Activated CD4-positive, alpha-beta T cell treated with anti-CD3 and anti-CD28 coated beads for 36 hours (primary cell): Measurements from ENCODE around the gene AFG3L2. TPM values are rescaled to one million over a fixed set of nuclear protein-coding genes. Genes with fewer than 3 reads are reported as not detected.

Experiments used
- ATAC-seq: fragments of 200-7000 bp; cut with Tn5 transposase; one replicate; pipeline ENCODE4 v1.10.0; 2021; ENCODE audit warnings: mild to moderate bottlenecking, moderate library complexity
- CTCF ChIA-PET: fragments of 350-600 bp; sonication (Branson Sonifier 250); formaldehyde crosslinking; loops from one replicate; lab custom pipeline; 2021; ENCODE audit warnings: antibody characterized with exemption; lab: Charles Lee
- POLR2A ChIA-PET: fragments of 350-600 bp; sonication (Branson Sonifier 250); formaldehyde crosslinking; loops from one replicate; lab custom pipeline; 2021; ENCODE audit warnings: antibody characterized with exemption, inconsistent platforms; lab: Charles Lee
- DNase-seq: peaks from one replicate; pipeline ENCODE4 v3.0.0-alpha.2; 2020
- H3K27ac Mint-ChIP-seq: one replicate; pipeline ENCODE4 v1.8.0; 2021; ENCODE audit warnings: mixed read lengths
- H3K27me3 Mint-ChIP-seq: one replicate; pipeline ENCODE4 v1.8.0; 2021; ENCODE audit warnings: mixed read lengths
- H3K36me3 Mint-ChIP-seq: one replicate; pipeline ENCODE4 v1.8.0; 2021; ENCODE audit warnings: low read depth, mixed read lengths
- H3K4me1 Mint-ChIP-seq: one replicate; pipeline ENCODE4 v1.8.0; 2021; ENCODE audit warnings: mixed read lengths
- H3K4me3 Mint-ChIP-seq: one replicate; pipeline ENCODE4 v1.8.0; 2021; ENCODE audit warnings: mild to moderate bottlenecking, moderate library complexity, mixed read lengths
- H3K9me3 Mint-ChIP-seq: one replicate; pipeline ENCODE4 v1.8.0; 2021; ENCODE audit warnings: low read depth, mixed read lengths
- intact Hi-C, 2 experiments: fragments of 100-400 bp; cut with DNase I in 1 of 2; cut with micrococcal nuclease in 1 of 2; formaldehyde crosslinking; loops; one replicate each; pipeline versions ENCODE4 v1.14.2 to v1.15.1; 2022 to 2024; cut with DNase I, micrococcal nuclease
- total RNA-seq, 2 experiments: library from RNA; stranded (reverse); gene quantifications; one replicate each; pipeline ENCODE4 v1.2.3, GENCODE V29; 2021

AFG3L2 gene
- total RNA-seq, 2 experiments from 2014 or later: 38.0 to 56.5 TPM

GRCh38 chr18:12336171-12336613 is 40.8 kb downstream of the AFG3L2 start:
- ChIA-PET POLR2A (interaction anchor here (0.5 kb wide), 1 partner anchor 416 kb away, joined by 3 read pairs; no protein-coding TSS in a partner anchor), CTCF (interaction anchor here (0.7 to 1.2 kb wide), 2 partner anchors 8 to 41 kb away, joined by 3 to 7 read pairs; no protein-coding TSS in a partner anchor)
- intact Hi-C loops: no loop called here
- H3K9me3 Mint-ChIP-seq: no peaks in the 10 kb centered on the region
- H3K4me3 Mint-ChIP-seq: no peak overlapping the region
- no peak overlapping the region for H3K27ac Mint-ChIP-seq
- H3K36me3 Mint-ChIP-seq: peaks cover 50% of the 10 kb centered on the region
- ATAC-seq: no peak
- DNase-seq: no peak
- H3K4me1 Mint-ChIP-seq: no peaks in the 10 kb centered on the region
- H3K27me3 Mint-ChIP-seq: no peaks in the 10 kb centered on the region

- DNase-seq (no peak), ATAC-seq (no peak)
- Mint-ChIP-seq H3K9me3 (no peaks in the 10 kb centered on the region), H3K4me1 (no peaks in the 10 kb centered on the region), H3K4me3 (no peak overlapping the region), H3K36me3 (peaks cover 50% of the 10 kb centered on the region), H3K27me3 (no peaks in the 10 kb centered on the region), H3K27ac (no peak overlapping the region)
- POLR2A ChIA-PET: interaction anchor here (0.5 to 0.6 kb wide), 2 partner anchors 19 to 416 kb away, joined by 3 read pairs; no protein-coding TSS in a partner anchor
- intact Hi-C loops: no loop called here
- CTCF ChIA-PET: interaction anchor here (1.2 kb wide), 1 partner anchor 8 kb away, joined by 7 read pairs; no protein-coding TSS in a partner anchor
Measured at GRCh38 chr18:12335503-12335902, 41.5 kb downstream of the AFG3L2 start.

- Mint-ChIP-seq H3K27me3 (no peaks in the 10 kb centered on the region), H3K4me1 (no peaks in the 10 kb centered on the region), H3K4me3 (no peak overlapping the region), H3K36me3 (peaks cover 45% of the 10 kb centered on the region), H3K27ac (no peak overlapping the region), H3K9me3 (no peaks in the 10 kb centered on the region)
- DNase-seq (no peak), ATAC-seq (no peak)
- intact Hi-C loops: no loop called here
- ChIA-PET POLR2A (interaction anchor here (0.6 kb wide), 1 partner anchor 19 kb away, joined by 3 read pairs; no protein-coding TSS in a partner anchor), CTCF (interaction anchor here (1.2 kb wide), 1 partner anchor 20 kb away, joined by 3 read pairs; no protein-coding TSS in a partner anchor)
Measured at GRCh38 chr18:12334863-12335262, 42.2 kb downstream of the AFG3L2 start.

GRCh38 chr18:12334366-12334808 is 42.6 kb downstream of the AFG3L2 start:
- intact Hi-C loops: no loop called here
- no peak overlapping the region for H3K27ac Mint-ChIP-seq
- POLR2A ChIA-PET: no interaction called here
- CTCF ChIA-PET: interaction anchor here (1.2 kb wide), 1 partner anchor 19 kb away, joined by 3 read pairs; no protein-coding TSS in a partner anchor
- no peak overlapping the region for H3K4me3 Mint-ChIP-seq
- no peaks in the 10 kb centered on the region for H3K4me1 Mint-ChIP-seq
- peaks cover 48% of the 10 kb centered on the region for H3K36me3 Mint-ChIP-seq
- DNase-seq (no peak), ATAC-seq (no peak)
- no peaks in the 10 kb centered on the region for H3K27me3 Mint-ChIP-seq
- no peaks in the 10 kb centered on the region for H3K9me3 Mint-ChIP-seq

GRCh38 chr18:12333506-12334290 is 43.3 kb downstream of the AFG3L2 start:
- intact Hi-C loops: no loop called here
- Mint-ChIP-seq H3K27me3 (no peaks in the 10 kb centered on the region), H3K36me3 (peaks cover 51% of the 10 kb centered on the region), H3K27ac (no peak overlapping the region), H3K4me3 (no peak overlapping the region), H3K9me3 (no peaks in the 10 kb centered on the region), H3K4me1 (no peaks in the 10 kb centered on the region)
- ATAC-seq: peak; percentile 36
- ChIA-PET POLR2A (no interaction called here), CTCF (interaction anchor here (1.2 kb wide), 1 partner anchor 19 kb away, joined by 3 read pairs; no protein-coding TSS in a partner anchor)
- DNase-seq: no peak

- H3K4me1 Mint-ChIP-seq: peaks cover 4% of the 10 kb centered on the region
- CTCF ChIA-PET: no interaction called here
- H3K36me3 Mint-ChIP-seq: peaks cover 56% of the 10 kb centered on the region
- H3K4me3 Mint-ChIP-seq: no peak overlapping the region
- H3K9me3 Mint-ChIP-seq: no peaks in the 10 kb centered on the region
- intact Hi-C loops: no loop called here
- H3K27me3 Mint-ChIP-seq: no peaks in the 10 kb centered on the region
- ATAC-seq (no peak), DNase-seq (no peak)
- H3K27ac Mint-ChIP-seq: no peak overlapping the region
- POLR2A ChIA-PET: no interaction called here
Measured at GRCh38 chr18:12330766-12331165, 46.3 kb downstream of the AFG3L2 start.

GRCh38 chr18:12329125-12329698 is 47.8 kb downstream of the AFG3L2 start:
- Mint-ChIP-seq H3K27ac (no peak overlapping the region), H3K4me1 (peaks cover 4% of the 10 kb centered on the region), H3K36me3 (peaks cover 54% of the 10 kb centered on the region), H3K9me3 (no peaks in the 10 kb centered on the region), H3K27me3 (no peaks in the 10 kb centered on the region), H3K4me3 (no peak overlapping the region)
- ATAC-seq: no peak
- CTCF ChIA-PET: interaction anchor here (1.1 to 3.2 kb wide), 10 partner anchors 10 to 336 kb away, joined by 3 to 24 read pairs (median 6); partner anchors contain the start of gene AFG3L2
- intact Hi-C loops: loop anchor here in 1 of 2 experiments (5.0 kb wide), 1 partner anchor 328 kb away; the partner anchor contains the start of gene SPIRE1
- POLR2A ChIA-PET: no interaction called here
- no peak for DNase-seq

- POLR2A ChIA-PET: no interaction called here
- ATAC-seq (no peak), DNase-seq (no peak)
- H3K27me3 Mint-ChIP-seq: no peaks in the 10 kb centered on the region
- H3K4me3 Mint-ChIP-seq: no peak overlapping the region
- H3K36me3 Mint-ChIP-seq: peaks cover 46% of the 10 kb centered on the region
- CTCF ChIA-PET: interaction anchor here (0.6 to 3.2 kb wide), 29 partner anchors 8 to 598 kb away, joined by 3 to 24 read pairs (median 3); partner anchors contain the start of gene AFG3L2
- H3K9me3 Mint-ChIP-seq: no peaks in the 10 kb centered on the region
- intact Hi-C loops: loop anchor here (1.0 to 5.0 kb wide), 2 partner anchors 329 to 332 kb away; partner anchors contain the start of gene SPIRE1 (in 1 of the 2)
- H3K27ac Mint-ChIP-seq: no peak overlapping the region
- H3K4me1 Mint-ChIP-seq: peaks cover 4% of the 10 kb centered on the region
Measured at GRCh38 chr18:12328179-12328823, 48.7 kb downstream of the AFG3L2 start.

- POLR2A ChIA-PET: no interaction called here
- H3K4me3 Mint-ChIP-seq: no peak overlapping the region
- no peak overlapping the region for H3K27ac Mint-ChIP-seq
Measured at GRCh38 chr18:12327510-12328178, 49.4 kb downstream of the AFG3L2 start.

GRCh38 chr18:12326711-12327460 is 50.1 kb downstream of the AFG3L2 start:
- ChIA-PET POLR2A (no interaction called here), CTCF (interaction anchor here (0.7 to 3.2 kb wide), 8 partner anchors 8 to 293 kb away, joined by 3 to 24 read pairs (median 6); no protein-coding TSS in a partner anchor)
- no peak overlapping the region for H3K27ac Mint-ChIP-seq
- no peaks in the 10 kb centered on the region for H3K27me3 Mint-ChIP-seq
- ATAC-seq (no peak), DNase-seq (no peak)
- H3K4me3 Mint-ChIP-seq: no peak overlapping the region
- peaks cover 4% of the 10 kb centered on the region for H3K4me1 Mint-ChIP-seq
- peaks cover 47% of the 10 kb centered on the region for H3K36me3 Mint-ChIP-seq
- H3K9me3 Mint-ChIP-seq: no peaks in the 10 kb centered on the region
- intact Hi-C loops: loop anchor here in 1 of 2 experiments (5.0 kb wide), 1 partner anchor 330 kb away; the partner anchor contains the start of gene SPIRE1

More at GRCh38 chr18:12327510-12328178, 49.4 kb downstream of the AFG3L2 start:
- no peaks in the 10 kb centered on the region for H3K27me3 Mint-ChIP-seq
- CTCF ChIA-PET: interaction anchor here (0.6 to 3.2 kb wide), 28 partner anchors 9 to 599 kb away, joined by 3 to 24 read pairs (median 4); partner anchors contain the start of gene AFG3L2
- H3K36me3 Mint-ChIP-seq: peaks cover 47% of the 10 kb centered on the region
- H3K4me1 Mint-ChIP-seq: peaks cover 4% of the 10 kb centered on the region
- no peaks in the 10 kb centered on the region for H3K9me3 Mint-ChIP-seq
- peak; percentile 90 for DNase-seq
- intact Hi-C loops: loop anchor here (1.0 to 5.0 kb wide), 2 partner anchors 330 to 333 kb away; partner anchors contain the start of gene SPIRE1 (in 1 of the 2)
- peak; percentile 95 for ATAC-seq
